GM18517 (cell line): ENCODE measurements around the gene IL10RB.

Experiments
- ATAC-seq: cut with Tn5 transposase; IDR thresholded peaks from one replicate; pipeline ENCODE4 v1.9.1; 2021; ENCODE audit warnings: mild to moderate bottlenecking, moderate library complexity; ENCODE audit not compliant: unreplicated experiment

The IL10RB gene

DNA sequence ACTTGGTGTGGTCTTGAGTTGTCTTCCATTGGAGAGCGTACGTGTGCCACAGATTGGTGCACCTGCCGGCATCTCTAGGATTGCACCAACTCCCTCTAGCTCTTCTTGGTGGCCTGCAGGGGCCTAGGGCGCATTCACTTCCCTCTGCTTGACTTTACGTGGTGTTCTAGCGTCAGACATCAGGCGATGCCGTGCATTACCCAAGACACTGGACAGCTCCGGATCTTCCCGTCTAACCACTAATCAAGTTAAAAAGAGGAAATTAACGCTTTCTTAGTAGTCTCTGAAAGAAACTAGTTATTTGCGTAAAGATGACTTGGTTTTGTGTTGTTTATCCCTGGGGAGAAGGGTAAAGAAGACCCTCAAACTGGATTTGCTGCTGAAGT, 510 bp upstream of the IL10RB start:
- no peak for ATAC-seq

DNA sequence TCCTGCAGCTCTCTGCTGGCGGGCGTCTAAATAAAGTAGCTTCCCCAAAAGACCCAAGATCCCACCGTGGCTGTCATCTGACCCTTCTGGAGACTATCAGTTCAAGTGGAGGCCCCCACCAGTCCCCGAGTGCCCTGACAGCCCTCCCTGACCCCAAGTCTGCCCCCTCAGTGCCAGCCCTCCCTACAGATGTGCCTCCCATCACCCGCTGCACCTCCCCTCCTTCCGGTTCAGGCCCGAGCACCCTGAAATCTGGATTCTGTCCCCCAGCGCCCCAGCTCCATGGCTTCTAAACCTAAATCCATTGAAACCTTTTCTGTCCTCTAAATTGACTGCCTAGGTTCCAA, 595 bp downstream of the IL10RB start:
- ATAC-seq, result no peak

DNA sequence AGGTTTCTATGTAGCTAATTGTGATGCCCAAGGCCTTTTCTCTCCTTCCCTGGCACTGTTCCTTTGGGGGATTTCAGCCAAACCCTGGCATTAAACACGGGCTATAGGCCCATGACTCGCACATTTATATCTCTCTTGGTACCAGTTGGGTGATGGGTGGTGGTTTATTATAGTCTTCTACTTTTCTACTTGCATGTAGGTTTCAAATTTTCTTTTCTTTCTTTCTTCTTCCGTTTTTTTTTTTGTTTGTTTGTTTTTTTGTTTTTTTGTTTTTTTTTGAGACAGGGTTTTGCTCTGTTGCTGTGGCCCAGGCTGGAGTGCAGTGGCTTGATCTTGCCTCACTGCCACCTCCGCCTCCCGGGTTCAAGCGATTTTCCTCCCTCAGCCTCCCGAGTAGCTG, 1.1 kb downstream of the IL10RB start:
- ATAC-seq, result no peak

DNA sequence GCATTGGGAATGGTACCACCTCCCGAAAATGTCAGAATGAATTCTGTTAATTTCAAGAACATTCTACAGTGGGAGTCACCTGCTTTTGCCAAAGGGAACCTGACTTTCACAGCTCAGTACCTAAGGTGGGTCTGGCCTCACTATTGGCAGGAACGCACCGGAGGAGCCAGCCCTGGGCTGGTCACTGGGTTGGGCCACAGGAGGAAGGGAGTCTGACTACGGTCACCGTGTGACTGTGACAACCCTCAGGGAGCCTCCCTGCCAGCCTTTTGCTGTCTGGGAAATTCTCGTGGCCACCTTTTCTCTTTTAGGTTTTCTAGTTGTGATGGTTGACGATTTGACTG, 2.2 kb downstream of the IL10RB start:
- ATAC-seq, result peak; percentile 4

DNA sequence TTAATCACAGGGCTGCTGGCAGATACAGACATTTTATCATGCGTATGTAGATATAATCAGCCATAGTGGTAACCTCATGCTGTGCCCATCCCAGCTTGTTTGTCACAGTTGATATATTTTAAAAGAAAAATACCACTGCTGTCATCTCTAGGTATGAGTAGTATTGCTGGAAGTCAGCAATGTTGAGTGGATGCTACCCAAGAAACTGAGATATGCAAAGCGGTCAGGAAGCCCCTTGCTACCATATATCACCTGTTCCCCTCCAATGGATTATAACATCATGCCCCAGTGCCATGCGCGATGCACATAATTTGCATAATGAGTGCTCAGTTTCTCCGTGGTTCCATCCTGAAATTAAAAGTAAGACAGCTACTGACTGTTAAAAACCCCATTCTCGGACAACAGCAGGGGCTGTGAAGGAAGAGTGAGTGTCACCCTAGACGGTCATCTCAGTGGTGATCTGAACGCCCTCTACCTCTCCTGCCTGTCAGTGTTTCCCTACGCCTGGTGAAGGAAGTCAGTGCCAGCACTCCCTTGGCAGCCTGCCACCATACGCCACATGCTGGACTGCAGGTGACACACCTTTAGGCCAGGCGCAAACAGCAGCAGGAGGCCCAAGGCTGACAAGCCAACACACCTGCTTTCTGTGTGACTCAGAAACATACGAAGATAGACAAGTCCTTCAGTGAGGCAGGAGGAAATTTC, 2.7 kb downstream of the IL10RB start:
- peak; percentile 73 for ATAC-seq

DNA sequence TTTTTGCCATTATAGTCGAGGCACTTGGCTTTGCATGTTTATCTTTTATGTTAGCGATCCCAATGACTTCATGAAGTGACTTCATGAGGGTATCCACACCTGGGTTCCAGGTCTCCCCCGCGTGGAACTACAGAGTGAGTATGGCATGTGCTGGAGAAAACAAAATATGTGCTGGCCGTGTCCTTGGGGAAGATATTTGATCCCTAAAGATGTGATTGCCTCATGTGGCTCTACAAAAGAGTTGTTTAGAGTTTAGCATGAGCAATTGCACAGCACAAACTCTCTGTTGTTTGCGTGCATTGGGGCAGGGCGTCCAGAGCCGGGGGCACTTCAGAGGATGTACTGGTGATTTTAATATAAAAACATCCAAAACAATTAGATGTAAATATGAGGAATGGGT, 4.8 kb downstream of the IL10RB start:
- no peak for ATAC-seq

DNA sequence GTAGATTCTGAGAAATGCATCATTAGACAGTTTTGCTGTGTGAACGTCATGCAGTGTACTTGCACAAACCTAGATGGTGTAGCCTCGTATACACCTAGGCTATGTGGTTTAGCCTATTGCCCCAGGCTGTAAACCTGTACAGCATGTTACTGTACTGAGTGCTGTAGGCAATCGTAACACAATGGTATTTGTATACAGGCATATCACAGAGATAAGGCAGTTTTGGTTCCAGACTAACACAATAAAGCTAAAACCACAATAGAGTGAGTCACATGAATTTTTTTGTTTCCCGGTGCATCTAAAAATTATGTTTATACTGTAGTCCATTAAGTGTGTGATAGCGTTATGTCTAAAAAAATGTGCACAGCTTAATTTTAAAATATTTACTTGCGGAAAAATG, 6.9 kb downstream of the IL10RB start:
- ATAC-seq, result no peak

DNA sequence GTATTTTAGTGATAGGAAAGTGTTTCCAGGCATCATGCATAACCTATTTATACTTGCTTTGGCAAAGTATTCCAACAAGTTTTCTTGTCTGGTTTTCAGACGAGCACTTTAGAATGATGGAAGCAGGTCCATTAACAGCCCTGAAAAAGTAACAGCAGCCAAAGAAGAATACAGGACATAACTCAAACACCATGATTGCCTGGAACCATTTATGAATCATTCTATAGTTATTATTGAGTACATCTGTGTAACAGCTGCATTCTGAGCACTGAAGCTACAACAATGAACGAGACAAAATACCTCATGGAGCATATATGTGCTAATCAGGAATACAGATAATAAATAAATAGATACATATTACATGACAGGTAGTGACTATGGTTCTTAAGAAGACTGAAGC, 12.6 kb downstream of the IL10RB start:
- ATAC-seq, result no peak

DNA sequence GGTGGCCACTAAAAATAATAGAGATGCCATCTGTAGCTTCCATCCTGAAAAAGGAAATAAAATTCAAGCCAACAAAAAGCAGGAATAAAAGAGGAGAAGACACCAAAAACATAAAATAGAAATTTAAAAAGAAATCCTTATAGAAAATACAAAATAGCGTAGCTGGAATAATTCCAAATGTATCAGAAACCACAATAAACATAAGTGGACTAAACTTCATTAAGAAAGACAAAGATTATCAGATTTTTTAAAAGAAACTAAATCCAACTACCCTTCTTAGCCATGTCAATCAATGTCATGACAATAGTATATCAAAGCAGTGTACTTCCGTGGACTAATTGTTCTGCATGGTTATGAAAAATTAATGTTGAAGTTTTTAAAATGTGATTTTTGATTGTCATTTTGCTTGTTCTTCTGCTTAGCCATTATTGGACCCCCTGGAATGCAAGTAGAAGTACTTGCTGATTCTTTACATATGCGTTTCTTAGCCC, 13.2 kb downstream of the IL10RB start:
- ATAC-seq, result no peak

DNA sequence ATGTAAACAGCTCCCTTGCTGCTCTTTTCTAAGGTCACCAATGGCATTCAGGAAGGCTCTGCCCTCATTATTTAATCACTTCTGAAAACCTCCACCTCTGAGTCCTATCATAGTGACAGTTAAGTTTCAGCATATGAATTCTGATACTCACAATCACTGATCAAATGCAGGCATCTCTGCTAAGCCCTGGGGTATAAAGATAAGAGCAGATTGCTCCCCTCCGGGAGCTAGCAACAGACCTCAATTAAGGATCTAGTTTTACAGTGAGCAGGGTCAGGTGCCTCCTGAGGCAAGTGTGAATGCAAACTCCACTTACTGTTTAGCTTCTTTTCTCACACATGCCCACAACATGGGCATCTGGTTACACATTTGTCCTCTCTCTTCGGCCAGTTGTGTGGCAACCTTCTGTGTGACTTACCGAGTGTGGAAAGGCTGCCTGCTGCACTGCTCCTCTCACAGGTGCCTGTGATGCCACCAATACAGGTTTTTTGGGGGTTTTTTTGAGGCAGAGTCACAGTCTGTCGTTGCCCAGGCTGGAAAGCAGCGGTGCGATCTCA, 15.0 kb downstream of the IL10RB start:
- ATAC-seq, result no peak

DNA sequence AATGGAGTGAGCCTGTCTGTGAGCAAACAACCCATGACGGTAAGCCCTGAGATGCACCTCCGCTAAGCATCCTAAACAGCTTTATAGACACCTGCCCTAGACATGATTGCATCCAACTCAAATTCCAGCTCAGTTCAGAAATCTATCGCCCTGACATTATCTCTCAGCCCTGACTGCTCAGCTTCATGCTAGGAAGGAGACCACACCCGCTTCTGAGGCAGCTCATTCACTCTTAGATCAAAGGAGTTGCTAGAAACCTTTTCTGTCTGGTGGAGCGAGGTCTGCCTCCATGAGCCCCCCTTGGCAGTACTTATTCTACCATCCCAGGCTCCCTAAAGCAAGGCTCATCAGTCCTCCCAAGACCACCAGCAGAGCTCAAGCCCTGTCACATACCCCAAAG, 17.0 kb downstream of the IL10RB start:
- ATAC-seq, result no peak

DNA sequence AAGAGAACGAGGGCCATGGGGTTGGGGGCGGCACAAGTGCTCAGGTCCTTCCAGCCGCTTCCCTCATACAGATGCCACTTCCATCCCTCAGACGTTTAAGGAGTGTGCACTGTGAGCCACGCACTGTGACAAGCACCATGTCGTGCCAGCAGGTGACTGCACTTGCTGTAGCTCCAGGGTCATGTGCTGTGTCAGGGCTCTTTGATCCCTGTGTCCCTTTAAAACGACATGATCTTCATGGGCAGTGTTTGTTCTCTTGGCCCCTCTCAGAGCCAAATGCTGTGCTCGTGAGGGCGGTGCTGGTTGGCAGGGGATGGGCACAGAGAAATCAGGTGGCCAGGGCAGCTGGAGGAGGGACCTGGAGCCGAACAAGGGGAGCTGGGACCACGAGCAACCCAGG, 19.9 kb downstream of the IL10RB start:
- ATAC-seq, result no peak

DNA sequence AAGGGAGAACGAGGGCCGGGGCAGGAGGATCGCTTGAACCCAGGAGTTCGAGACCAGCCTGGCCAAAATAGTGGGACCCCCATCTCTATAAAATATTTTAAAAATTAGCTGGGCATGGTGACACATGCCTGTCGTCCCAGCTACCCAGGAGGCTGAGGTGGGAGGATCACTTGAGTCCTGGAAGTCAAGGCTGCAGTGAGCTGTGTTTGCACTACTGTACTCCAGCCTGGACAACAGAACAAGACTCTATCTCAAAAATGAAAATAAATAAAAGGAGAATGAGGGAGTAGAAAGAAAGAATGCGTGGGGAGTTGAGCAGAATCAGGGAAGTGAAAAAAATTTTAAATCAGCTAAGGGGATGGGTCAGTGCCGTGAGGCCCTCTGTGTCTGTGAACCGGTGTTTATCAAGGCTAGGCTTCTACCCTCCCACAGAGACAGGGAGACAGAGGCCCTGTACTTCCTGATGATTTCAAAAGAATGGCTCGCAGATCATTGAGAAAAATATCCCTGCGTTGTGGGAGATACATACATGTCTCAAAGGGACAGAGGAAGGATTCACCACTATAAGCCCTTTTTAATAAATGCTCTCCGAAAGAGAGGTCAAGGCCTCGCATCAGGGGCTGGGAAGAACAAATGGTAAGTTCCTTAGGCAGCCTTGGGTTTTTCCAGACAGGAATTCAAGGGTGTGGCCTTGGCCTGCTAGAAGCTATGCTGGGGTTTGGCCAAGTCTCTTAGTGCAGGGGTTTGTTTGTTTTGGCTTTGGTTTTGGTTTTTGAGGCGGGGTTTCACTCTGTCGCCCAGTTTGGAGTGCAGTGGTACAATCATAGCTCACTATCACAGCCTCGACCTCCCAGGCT, 20.7 kb downstream of the IL10RB start:
- ATAC-seq, result no peak

DNA sequence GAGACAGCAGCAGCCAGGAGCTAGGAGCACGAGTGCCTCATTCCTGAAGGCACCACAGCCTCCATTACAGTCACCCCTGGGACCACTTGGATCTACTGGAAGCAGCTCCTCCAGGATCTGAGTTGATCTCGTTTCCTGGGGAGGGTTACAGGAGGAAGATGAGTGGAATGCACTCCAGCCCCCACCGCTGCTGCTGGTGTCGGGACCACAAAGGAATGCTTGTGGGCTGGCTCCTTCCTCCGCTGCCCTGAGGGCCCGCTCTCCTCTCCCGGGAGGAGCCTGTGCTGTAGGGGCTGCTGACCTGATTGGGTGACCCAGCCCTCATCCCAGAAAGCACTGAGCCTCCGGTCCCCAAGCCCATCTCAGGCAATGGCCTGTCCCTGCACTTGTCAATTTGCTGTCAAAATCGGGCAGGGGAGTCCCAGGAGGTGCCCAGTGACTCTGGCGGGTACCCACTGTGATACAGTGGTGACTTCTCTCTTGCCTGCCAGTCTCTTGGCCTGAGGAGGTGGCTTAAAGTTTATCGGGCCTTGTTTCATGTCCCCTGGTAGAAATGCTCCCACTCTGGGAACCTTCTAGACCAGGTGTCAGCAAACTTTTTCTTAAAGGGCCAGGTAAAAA, 23.1 kb downstream of the IL10RB start:
- no peak for ATAC-seq

DNA sequence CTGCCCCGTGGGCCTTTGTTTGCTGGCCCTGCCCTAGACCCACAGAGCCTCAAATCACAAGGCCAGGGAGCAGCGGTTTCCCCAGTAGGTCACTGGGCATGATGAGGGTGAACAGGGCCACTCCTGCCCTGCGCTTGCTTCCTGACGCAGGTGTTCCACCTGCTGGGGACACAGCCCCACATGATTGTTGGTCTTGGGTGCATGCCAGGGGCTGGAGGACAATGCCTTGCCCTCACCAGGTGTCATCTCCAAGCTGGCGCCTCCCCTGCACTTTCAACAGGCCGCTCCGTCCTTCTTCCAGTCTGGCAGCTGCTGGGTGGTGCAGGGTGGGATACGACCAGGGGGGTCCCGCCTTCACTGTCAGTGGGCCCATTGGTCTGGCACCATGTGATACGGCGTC, 24.3 kb downstream of the IL10RB start:
- ATAC-seq, result no peak

DNA sequence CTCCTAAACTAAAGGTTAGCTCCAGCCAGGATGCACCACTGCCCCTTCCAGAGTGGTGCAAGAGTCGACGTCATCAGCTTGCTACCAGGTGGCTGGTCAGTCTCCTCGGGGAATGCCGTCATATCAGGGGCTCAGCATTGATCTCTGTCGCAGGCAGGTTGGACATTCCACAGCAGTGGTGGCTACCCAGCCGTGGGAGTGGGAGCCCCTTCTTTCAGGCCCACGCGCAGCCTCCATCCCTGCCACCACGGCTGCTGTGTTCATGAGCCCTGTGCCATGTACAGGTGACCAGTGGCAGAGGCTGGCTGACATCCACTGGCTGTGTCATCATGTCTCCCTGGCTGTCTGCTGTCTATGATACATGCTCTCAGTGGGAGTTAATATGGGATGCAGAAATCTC, 25.5 kb downstream of the IL10RB start:
- no peak for ATAC-seq

DNA sequence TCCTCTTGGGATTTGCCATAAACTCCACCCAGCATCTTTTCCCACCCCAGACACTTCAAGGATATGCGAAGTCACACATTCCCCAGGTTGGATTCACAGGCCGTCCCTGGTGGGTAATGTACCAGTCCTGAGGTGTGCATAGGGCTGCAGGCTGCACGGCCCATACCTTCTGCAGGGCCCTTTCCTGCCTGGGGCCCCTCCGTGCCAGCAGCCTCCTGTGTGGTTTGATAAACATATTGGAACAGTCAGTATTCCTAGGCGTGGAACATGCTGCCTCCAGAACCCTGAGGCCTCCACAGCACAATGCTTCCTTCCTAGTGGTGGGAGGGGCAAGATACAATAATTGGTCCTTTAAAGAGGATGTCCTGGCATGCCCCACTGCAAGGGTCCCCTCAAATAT, 26.6 kb downstream of the IL10RB start:
- no peak for ATAC-seq

DNA sequence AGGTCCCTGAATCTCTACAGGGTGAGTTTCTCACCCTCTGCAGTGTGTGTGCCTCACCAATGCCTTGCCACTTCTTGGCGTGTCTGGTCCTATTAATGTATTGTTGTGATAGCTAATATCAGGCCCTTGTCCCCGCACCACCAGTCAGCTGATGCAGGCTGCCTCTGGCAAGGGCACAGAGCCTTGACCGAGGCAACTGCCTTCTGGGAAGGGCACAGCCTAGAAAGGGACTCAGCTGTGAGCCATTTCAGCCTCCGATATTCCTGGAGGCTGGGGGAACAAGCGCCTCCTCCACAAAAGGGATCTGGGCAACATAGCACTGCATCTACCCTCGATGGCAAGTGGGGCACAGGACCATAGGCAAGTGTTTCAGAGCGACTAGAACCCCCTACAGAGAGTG, 27.0 kb downstream of the IL10RB start:
- no peak for ATAC-seq

DNA sequence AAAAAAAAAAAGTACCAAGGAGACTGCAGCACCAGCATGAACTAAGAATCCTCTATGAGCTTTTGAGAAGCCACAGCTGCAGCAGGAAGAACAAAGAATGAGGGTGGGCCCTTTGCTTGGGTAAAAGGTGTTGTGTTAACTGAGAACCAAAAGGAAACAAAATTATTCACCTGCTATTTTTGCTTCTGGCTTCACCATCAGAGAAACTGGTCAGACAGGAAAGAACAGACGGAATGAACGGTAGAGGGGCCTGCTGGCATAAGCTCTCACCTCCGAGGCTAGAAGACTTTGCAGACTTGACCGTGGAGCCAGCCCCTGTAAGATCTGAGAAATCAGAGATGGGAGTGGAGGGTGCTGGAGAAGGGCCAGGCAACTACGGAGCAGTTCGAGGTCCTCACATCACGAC, 27.6 kb downstream of the IL10RB start:
- ATAC-seq, result no peak

DNA sequence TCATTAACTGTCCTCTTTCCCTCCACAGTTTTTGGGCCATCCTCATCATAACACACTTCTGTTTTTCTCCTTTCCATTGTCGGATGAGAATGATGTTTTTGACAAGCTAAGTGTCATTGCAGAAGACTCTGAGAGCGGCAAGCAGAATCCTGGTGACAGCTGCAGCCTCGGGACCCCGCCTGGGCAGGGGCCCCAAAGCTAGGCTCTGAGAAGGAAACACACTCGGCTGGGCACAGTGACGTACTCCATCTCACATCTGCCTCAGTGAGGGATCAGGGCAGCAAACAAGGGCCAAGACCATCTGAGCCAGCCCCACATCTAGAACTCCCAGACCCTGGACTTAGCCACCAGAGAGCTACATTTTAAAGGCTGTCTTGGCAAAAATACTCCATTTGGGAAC, 30.0 kb downstream of the IL10RB start:
- no peak for ATAC-seq

DNA sequence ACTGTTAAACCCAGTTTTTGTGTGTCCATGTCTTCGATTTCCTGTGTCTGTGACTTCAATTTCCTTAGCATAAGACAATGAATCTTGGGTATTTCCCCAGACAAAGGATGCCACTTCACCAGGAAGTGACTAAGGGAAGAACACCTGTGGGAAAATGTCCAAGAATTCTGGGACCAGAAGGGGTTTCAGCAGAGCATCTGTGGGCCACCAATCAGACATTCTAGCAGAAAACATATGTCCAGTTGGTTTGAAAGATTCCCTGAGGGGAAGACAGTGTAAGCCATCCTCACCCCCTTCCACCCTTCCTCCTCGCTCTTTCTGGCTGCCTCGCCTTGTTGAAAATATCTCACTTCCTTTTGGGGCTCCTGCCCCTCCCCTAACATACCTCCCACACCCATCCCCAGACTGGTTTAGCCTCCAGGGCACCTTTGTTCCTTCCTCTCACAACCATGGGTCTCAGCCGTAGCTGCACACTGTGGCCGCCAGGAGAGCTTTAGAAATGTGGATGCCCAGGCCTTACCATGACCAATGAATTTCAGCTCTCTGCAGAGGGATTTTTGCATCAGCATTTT, 33.1 kb downstream of the IL10RB start:
- ATAC-seq, result no peak
